Urothelium cell line (cell line): ENCODE results near the gene RHCE.
"Not testable (repeated sequence)": the region's sequence is repeated elsewhere in the genome, so short reads cannot be mapped to it uniquely, and the experiment has no call there.

Experiments
- DNase-seq: peaks from one replicate; pipeline ENCODE4 v3.0.0; 2011; ENCODE audit warnings: low spot score, mixed read lengths
- FAIRE-seq: peaks from 2 replicates; lab custom pipeline; 2011; peaks lifted over from hg19 to GRCh38; lab: Jason Lieb, UNC

RHCE gene

GRCh38 chr1:25433389-25434186 lies 13.0 kb upstream of the RHCE start:
- no peak for DNase-seq
- FAIRE-seq = no peak

GRCh38 chr1:25432749-25433388 lies 12.2 kb upstream of the RHCE start:
- DNase-seq (no peak), FAIRE-seq (no peak)

GRCh38 chr1:25431955-25432719 lies 11.5 kb upstream of the RHCE start:
- DNase-seq = no peak
- FAIRE-seq = no peak

- FAIRE-seq (no peak), DNase-seq (no peak)
Measured at GRCh38 chr1:25430967-25431881, 10.6 kb upstream of the RHCE start.

GRCh38 chr1:25430073-25430966 lies 9.7 kb upstream of the RHCE start, which contains the start of gene MACO1:
Gene MACO1, plus strand, starts transcription at chr1:25430897. Its CDS starts 202 bp downstream, at chr1:25431099.
- peak; percentile 73 for FAIRE-seq
- DNase-seq = peak; percentile 97

- DNase-seq (no peak), FAIRE-seq (no peak)
Measured at GRCh38 chr1:25428475-25429166, 8.0 kb upstream of the RHCE start.

- FAIRE-seq = no peak
- DNase-seq = no peak
Measured at GRCh38 chr1:25427696-25428095, 7.1 kb upstream of the RHCE start.

- no peak for FAIRE-seq
- DNase-seq = no peak
Measured at GRCh38 chr1:25425098-25426085, 4.8 kb upstream of the RHCE start.

GRCh38 chr1:25423206-25423605 lies 2.6 kb upstream of the RHCE start:
- DNase-seq, FAIRE-seq: not testable (repeated sequence)

GRCh38 chr1:25419339-25419738 lies 1.3 kb downstream of the RHCE start:
- FAIRE-seq = not testable (repeated sequence)

GRCh38 chr1:25417280-25417679 lies 3.3 kb downstream of the RHCE start:
- FAIRE-seq, DNase-seq: not testable (repeated sequence)

More at GRCh38 chr1:25419339-25419738, 1.3 kb downstream of the RHCE start:
- DNase-seq = not testable (repeated sequence)

- DNase-seq, FAIRE-seq: not testable (repeated sequence)
Measured at GRCh38 chr1:25414578-25414977, 6.0 kb downstream of the RHCE start.

GRCh38 chr1:25414157-25414556 lies 6.5 kb downstream of the RHCE start:
- not testable (repeated sequence) for FAIRE-seq, DNase-seq

- not testable (repeated sequence) for DNase-seq, FAIRE-seq
Measured at GRCh38 chr1:25412872-25413623, 7.6 kb downstream of the RHCE start.

- FAIRE-seq, DNase-seq: not testable (repeated sequence)
Measured at GRCh38 chr1:25409641-25410427, 10.8 kb downstream of the RHCE start.
